ENCODE measurements around the gene FILIP1L. TPM values are rescaled to one million over a fixed set of nuclear protein-coding genes. Genes with fewer than 3 reads are reported as not detected.

Gene FILIP1L
- polyA plus RNA-seq, 1 donor: 36.3 TPM

DNA sequence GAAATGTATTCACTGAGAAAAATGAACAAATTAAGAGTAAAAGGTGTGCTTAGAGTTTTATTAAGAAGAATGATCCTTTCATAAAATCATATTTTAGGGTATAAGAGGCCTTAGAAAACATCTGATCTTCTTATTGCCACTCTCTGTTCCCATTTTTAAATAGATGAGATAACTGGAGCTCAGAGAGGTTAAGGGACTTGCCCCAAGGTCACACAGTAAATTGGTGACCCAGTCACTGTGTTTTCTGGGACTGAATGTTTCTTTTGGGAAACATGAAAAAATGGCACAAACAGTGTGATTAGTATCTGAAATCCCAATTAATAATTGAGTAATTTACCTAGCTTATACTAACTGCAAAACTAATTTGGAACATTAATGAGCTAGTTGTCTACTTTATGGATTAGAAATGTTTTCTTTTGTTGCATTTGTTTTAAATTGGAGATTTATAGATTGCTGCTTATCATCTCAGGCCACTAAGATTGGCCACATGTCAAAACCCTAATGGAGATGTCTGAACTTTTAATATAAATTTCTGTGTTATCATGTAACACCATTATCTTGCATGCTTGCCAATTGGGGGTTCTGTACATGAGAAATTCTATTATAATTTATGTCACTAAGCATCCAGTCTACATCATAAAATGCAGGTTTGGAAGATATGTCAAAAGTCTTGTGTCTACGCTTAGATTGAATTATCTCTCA, 231.7 kb downstream of the FILIP1L start:
- DNase-seq: no peak
- WGBS (ENCODE audit: insufficient coverage, low lambda C conversion rate): no CpG with 5 or more reads among the region's 1 CpG
- no peaks in the 10 kb centered on the region for H3K27me3 ChIP-seq (ENCODE audit: control insufficient read depth, insufficient read depth, low read length)
- no peaks in the 10 kb centered on the region for H3K36me3 ChIP-seq (ENCODE audit: control insufficient read depth, insufficient read depth, low read length)
- no peaks in the 10 kb centered on the region for H3K9me3 ChIP-seq (ENCODE audit: control insufficient read depth, low read depth, low read length)
- H3K4me1 ChIP-seq (ENCODE audit: control insufficient read depth, insufficient read depth, low read length): peaks cover 12% of the 10 kb centered on the region
- no peak overlapping the region for H3K4me3 ChIP-seq (ENCODE audit: low read length)
- H3K27ac ChIP-seq (ENCODE audit: low read length): no peak overlapping the region

DNA sequence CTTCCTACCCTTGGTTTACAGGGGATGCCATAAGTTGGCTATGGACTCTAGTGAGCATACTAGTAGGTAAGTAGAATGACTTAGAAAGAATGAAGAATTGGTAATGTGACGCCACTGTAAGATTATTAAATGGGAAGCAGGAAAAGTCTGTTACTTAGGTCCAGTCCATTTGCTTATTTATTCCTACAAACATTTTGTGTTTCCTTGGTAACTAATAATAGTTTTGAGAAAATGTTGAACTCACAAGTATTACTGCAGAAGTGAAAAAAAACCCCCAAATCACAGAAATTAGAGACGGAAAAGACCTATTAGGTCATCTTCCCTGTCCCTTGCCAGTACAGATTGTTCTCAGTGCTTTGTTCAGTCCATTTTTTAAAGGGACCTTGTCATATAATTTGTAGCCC, 233.2 kb downstream of the FILIP1L start:
- peaks cover 12% of the 10 kb centered on the region for H3K4me1 ChIP-seq (ENCODE audit: control insufficient read depth, insufficient read depth, low read length)
- H3K27me3 ChIP-seq (ENCODE audit: control insufficient read depth, insufficient read depth, low read length): no peaks in the 10 kb centered on the region
- H3K27ac ChIP-seq (ENCODE audit: low read length): no peak overlapping the region
- H3K9me3 ChIP-seq (ENCODE audit: control insufficient read depth, low read depth, low read length): no peaks in the 10 kb centered on the region
- WGBS (ENCODE audit: insufficient coverage, low lambda C conversion rate): 94% methylated on average over 2 of the region's 2 CpGs
- no peaks in the 10 kb centered on the region for H3K36me3 ChIP-seq (ENCODE audit: control insufficient read depth, insufficient read depth, low read length)
- DNase-seq: peak in 1 of 2 donors; percentile 27
- no peak overlapping the region for H3K4me3 ChIP-seq (ENCODE audit: low read length)

DNA sequence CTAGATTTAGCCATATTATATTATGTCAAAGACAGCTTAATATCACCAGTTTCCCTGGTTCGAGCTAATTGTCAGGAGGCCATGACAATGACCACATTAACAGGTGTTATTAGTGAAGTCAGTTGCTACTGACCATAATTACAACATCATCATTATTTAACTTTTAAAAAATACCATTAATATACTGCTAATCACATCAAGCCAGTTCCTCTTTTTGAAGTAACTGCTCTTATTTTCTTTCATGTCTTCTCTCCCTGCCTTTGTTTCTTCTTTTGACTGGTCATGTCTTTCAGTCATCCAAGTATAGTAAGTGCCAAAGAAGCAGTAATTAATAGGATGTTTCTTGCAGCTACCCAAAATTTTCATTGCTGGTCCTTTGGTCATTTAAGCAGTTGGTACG, 235.0 kb downstream of the FILIP1L start:
- H3K27ac ChIP-seq (ENCODE audit: low read length): no peak overlapping the region
- no peak overlapping the region for H3K4me3 ChIP-seq (ENCODE audit: low read length)
- H3K36me3 ChIP-seq (ENCODE audit: control insufficient read depth, insufficient read depth, low read length): no peaks in the 10 kb centered on the region
- H3K27me3 ChIP-seq (ENCODE audit: control insufficient read depth, insufficient read depth, low read length): no peaks in the 10 kb centered on the region
- WGBS (ENCODE audit: insufficient coverage, low lambda C conversion rate): no CpG with 5 or more reads among the region's 2 CpGs
- no peak for DNase-seq
- no peaks in the 10 kb centered on the region for H3K9me3 ChIP-seq (ENCODE audit: control insufficient read depth, low read depth, low read length)
- H3K4me1 ChIP-seq (ENCODE audit: control insufficient read depth, insufficient read depth, low read length): peaks cover 6% of the 10 kb centered on the region

DNA sequence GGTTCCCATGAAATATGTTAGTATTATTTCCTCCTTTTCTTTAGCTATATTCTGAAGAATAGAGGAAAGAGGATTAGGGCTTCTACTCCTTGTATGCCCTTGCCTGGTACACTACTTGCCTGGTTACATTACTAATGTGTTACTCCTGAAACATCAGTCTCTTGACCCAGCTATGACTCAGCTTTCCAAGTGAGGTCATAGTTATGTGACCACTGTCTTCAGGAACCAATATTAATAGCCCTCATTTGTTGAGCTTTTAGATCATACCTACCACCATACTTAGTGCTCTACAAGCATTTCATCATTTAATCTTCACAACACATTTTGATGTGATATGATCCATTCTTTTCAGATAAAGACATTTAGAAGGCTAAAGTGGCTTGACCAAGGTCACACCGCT, 236.3 kb downstream of the FILIP1L start:
- peaks cover 7% of the 10 kb centered on the region for H3K4me1 ChIP-seq (ENCODE audit: control insufficient read depth, insufficient read depth, low read length)
- H3K36me3 ChIP-seq (ENCODE audit: control insufficient read depth, insufficient read depth, low read length): no peaks in the 10 kb centered on the region
- H3K4me3 ChIP-seq (ENCODE audit: low read length): no peak overlapping the region
- H3K27me3 ChIP-seq (ENCODE audit: control insufficient read depth, insufficient read depth, low read length): no peaks in the 10 kb centered on the region
- H3K9me3 ChIP-seq (ENCODE audit: control insufficient read depth, low read depth, low read length): no peaks in the 10 kb centered on the region
- no peak overlapping the region for H3K27ac ChIP-seq (ENCODE audit: low read length)
- DNase-seq: peak; percentile 19 to 38
- no CpG with 5 or more reads among the region's 1 CpG for WGBS (ENCODE audit: insufficient coverage, low lambda C conversion rate)

DNA sequence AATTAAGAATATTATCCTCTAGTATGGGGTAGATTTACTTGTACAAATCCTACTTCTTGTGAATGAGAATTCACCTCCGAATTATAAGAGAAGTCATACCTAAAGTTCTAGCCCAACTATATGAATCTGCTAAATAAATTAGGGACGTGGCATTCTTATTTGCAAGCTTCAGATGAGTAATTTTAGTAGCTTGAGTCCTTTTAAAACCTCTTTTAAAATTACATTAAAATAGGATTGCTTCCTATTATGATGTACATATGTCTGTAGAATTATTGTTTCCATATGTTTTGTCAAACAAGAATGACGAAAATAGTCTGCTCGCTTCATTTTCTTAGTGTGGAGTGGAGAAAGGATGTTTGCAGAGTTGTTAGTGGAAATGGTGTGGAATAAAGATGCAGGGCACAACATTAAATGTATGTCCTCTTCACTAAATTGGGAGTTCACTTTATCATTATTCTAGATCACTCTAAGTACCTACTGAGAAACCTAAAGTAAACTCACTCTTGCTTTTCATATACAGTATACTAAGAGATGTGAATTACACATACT, 237.2 kb downstream of the FILIP1L start:
- Histone ChIP-seq H3K4me3 (ENCODE audit: low read length) (no peak overlapping the region), H3K9me3 (ENCODE audit: control insufficient read depth, low read depth, low read length) (no peaks in the 10 kb centered on the region), H3K27ac (ENCODE audit: low read length) (peak overlapping the region; percentile 75), H3K36me3 (ENCODE audit: control insufficient read depth, insufficient read depth, low read length) (no peaks in the 10 kb centered on the region), H3K27me3 (ENCODE audit: control insufficient read depth, insufficient read depth, low read length) (no peaks in the 10 kb centered on the region), H3K4me1 (ENCODE audit: control insufficient read depth, insufficient read depth, low read length) (peaks cover 16% of the 10 kb centered on the region)
- DNase-seq: no peak
- 80% methylated on average over 1 of the region's 4 CpGs for WGBS (ENCODE audit: insufficient coverage, low lambda C conversion rate)

DNA sequence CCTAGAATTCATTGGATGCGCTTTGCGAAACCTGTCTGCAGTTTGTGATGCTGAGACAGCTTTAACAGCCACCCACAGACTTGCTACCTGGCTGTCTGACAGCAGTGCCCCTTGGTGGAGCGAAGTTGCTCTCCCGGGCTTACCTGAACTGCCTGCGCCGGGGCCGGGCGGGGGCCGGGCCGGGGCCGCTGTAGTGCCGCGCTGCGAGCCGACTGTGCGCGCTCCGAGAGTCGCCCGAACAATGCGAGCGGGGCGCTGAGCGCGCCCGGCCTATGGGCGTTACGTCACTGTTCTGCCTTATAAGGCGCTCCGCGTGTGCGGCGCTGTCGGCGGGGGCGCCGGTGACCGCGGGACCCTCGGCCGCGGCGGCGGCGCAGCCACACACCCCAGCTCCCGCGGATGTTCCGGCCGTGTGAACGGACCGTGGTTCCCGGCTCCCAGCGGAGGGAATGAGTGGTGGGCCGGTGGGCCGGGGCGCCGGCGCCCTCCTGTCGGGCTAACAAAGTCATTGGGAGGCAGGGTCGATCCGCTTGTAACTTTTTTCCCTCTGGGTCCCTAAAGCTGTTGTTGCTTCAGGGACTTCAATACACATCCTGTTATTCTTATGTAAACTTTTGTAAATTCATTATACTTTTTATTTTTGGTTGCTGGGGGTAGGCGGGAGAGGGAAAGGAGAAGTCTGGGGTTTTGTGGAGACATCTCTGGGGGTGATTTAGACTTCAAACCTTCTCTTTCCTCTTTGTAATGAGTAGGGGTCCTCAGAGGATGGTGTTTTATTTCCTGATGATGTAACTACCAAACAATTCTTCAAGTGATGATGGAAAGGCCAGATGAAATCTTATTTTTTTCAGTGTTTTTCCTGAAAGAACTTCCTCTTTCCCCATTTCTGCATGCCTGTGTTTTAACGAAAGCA, 238.1 kb downstream of the FILIP1L start:
- Histone ChIP-seq H3K36me3 (ENCODE audit: control insufficient read depth, insufficient read depth, low read length) (no peaks in the 10 kb centered on the region), H3K9me3 (ENCODE audit: control insufficient read depth, low read depth, low read length) (no peaks in the 10 kb centered on the region), H3K4me1 (ENCODE audit: control insufficient read depth, insufficient read depth, low read length) (peaks cover 23% of the 10 kb centered on the region), H3K27me3 (ENCODE audit: control insufficient read depth, insufficient read depth, low read length) (no peaks in the 10 kb centered on the region), H3K4me3 (ENCODE audit: low read length) (peak overlapping the region; percentile 82), H3K27ac (ENCODE audit: low read length) (peak overlapping the region; percentile 81)
- WGBS (ENCODE audit: insufficient coverage, low lambda C conversion rate): 40% methylated on average over 1 of the region's 63 CpGs
- peak; percentile 86 to 93 for DNase-seq

DNA sequence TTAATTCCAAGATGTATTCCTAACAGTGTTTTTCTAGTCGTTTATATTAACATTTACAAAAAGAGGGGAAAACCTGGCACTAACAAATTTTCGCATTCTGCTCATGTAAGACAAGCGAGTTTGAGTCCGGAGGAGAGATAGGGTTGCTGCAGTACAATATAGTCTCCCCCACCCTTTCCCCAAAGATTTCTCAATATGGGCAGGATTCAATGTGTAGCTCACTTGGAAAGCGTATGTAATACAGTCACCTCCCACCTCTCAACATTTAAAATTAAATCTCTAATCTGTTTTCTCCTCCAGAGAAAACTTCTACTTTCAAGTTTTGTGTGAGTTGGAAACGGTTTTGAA, 238.7 kb downstream of the FILIP1L start:
- H3K27ac ChIP-seq (ENCODE audit: low read length): peak overlapping the region; percentile 81
- no peaks in the 10 kb centered on the region for H3K27me3 ChIP-seq (ENCODE audit: control insufficient read depth, insufficient read depth, low read length)
- no peaks in the 10 kb centered on the region for H3K9me3 ChIP-seq (ENCODE audit: control insufficient read depth, low read depth, low read length)
- no CpG with 5 or more reads among the region's 6 CpGs for WGBS (ENCODE audit: insufficient coverage, low lambda C conversion rate)
- peak overlapping the region; percentile 82 for H3K4me3 ChIP-seq (ENCODE audit: low read length)
- no peaks in the 10 kb centered on the region for H3K36me3 ChIP-seq (ENCODE audit: control insufficient read depth, insufficient read depth, low read length)
- peak; percentile 40 to 78 for DNase-seq
- peaks cover 29% of the 10 kb centered on the region for H3K4me1 ChIP-seq (ENCODE audit: control insufficient read depth, insufficient read depth, low read length)

DNA sequence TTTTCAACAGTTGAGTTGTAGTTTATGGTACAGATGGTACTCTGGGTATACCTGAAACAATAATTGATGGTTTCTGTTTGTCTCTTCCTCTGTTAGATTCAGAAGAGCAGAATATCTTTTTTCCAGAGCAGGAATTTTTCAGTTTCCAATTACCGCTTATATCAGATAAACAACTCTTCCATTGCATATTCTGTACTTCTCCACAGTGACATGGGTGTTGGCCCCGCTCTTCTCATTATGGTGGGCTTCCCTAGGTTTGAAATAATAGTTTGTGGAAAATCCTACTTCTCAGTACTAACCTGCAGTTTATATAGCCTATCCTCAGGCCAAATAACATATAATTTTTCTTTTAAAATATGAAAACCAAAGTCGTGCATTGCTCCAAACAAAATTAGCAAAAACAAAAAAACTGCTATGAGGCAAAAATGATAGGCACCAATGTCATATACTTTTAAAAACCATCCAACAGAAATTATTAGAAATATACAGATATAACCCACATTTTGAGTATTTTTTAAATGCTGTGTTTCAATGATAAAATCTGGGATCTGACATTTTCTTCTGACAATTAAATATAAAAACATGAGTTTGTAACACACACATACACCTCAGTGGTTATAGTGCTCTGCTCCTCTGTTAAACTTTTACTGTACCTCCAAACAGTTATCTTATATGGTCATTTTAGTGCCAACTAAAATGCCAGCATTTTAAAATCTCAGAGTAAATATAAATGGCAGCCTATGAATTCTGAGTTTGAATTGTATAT, 239.9 kb downstream of the FILIP1L start:
- peak overlapping the region; percentile 82 for H3K4me3 ChIP-seq (ENCODE audit: low read length)
- H3K27me3 ChIP-seq (ENCODE audit: control insufficient read depth, insufficient read depth, low read length): no peaks in the 10 kb centered on the region
- no peak overlapping the region for H3K27ac ChIP-seq (ENCODE audit: low read length)
- 22% methylated on average over 1 of the region's 3 CpGs for WGBS (ENCODE audit: insufficient coverage, low lambda C conversion rate)
- no peaks in the 10 kb centered on the region for H3K36me3 ChIP-seq (ENCODE audit: control insufficient read depth, insufficient read depth, low read length)
- H3K4me1 ChIP-seq (ENCODE audit: control insufficient read depth, insufficient read depth, low read length): peaks cover 38% of the 10 kb centered on the region
- DNase-seq: peak in 1 of 2 donors; percentile 14
- no peaks in the 10 kb centered on the region for H3K9me3 ChIP-seq (ENCODE audit: control insufficient read depth, low read depth, low read length)

DNA sequence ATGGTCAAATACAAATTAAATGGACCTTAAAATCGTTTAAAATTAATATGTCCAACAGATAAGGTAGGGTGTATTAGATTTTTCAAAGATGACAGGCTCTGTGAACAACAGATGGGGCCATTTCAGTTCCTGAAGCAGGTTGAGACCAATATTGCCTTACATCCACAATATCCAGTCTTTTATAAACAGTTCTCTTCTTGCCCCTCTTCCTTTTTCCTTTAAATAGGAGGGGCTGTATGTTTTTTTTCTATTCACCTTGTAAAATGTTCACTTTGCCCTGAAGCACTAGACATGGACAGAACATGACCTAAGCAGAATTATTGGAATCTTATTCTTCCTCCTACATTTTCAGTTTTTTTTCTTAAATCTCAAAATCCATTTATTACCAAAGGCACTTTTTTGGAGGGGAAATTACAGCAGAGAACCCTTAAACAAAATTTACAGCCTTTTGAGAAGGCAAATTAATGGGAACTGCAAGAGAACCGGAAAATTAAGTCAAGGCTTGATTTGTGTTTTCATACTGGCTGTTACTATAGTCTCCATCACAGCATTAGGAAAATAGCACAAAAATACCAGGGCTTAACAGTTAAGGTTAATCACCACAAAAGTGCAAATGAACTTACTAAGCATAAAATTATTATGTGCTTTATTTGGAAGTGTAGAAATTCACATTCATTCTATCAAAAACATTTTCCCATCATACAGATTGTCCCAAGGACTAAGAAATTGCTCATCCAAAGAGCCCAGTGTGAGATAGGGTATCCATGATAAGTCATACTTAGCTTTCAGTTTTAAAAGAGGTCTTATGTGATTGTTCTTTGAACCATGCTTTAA, 240.8 kb downstream of the FILIP1L start:
- H3K36me3 ChIP-seq (ENCODE audit: control insufficient read depth, insufficient read depth, low read length): peaks cover 2% of the 10 kb centered on the region
- H3K4me1 ChIP-seq (ENCODE audit: control insufficient read depth, insufficient read depth, low read length): peaks cover 38% of the 10 kb centered on the region
- WGBS (ENCODE audit: insufficient coverage, low lambda C conversion rate): 0% methylated on average over 1 of the region's 2 CpGs
- H3K27ac ChIP-seq (ENCODE audit: low read length): peak overlapping the region; percentile 76
- peak overlapping the region; percentile 82 for H3K4me3 ChIP-seq (ENCODE audit: low read length)
- H3K27me3 ChIP-seq (ENCODE audit: control insufficient read depth, insufficient read depth, low read length): no peaks in the 10 kb centered on the region
- no peaks in the 10 kb centered on the region for H3K9me3 ChIP-seq (ENCODE audit: control insufficient read depth, low read depth, low read length)
- DNase-seq: peak in 1 of 2 donors; percentile 13

Data from large intestine (tissue), 3 donors.